HEK293 (cell line): ENCODE measurements around the gene PTGFRN.

Experiments used
- CTCF ChIA-PET: fragments of 350-600 bp; formaldehyde crosslinking; extraction: SDS; loops from one replicate; lab custom pipeline; 2021; ENCODE audit warnings: antibody characterized with exemption; lab: Yijun Ruan, JAX
- POLR2A ChIA-PET: fragments of 300-600 bp; formaldehyde crosslinking; extraction: SDS; loops from one replicate; lab custom pipeline; 2020; ENCODE audit warnings: antibody characterized with exemption, inconsistent platforms; lab: Yijun Ruan, JAX
- H3K27ac ChIP-seq: fragments of 200-500 bp; sonication (Bioruptor generic); 2 replicates; pipeline ENCODE4 v1.5.1; 2014; ENCODE audit warnings: low read depth, low read length, control low read depth, inconsistent platforms; ENCODE audit errors: extremely low read depth
- H3K36me3 ChIP-seq, 2 experiments: fragments of 200-500 bp in 1 of 2; sonication (Bioruptor generic) in 1 of 2; 1 replicate in 1 of 2; 2 replicates in 1 of 2; pipeline ENCODE4 v1.5.1; 2014 to 2017; ENCODE audit warnings: inconsistent platforms in 2 of 2, low read length in 2 of 2; ENCODE audit not compliant: control insufficient read depth in 2 of 2, insufficient read depth in 1 of 2
- H3K4me1 ChIP-seq: fragments of 200-500 bp; sonication (Bioruptor generic); 2 replicates; pipeline ENCODE4 v1.5.1; 2014; ENCODE audit warnings: mild to moderate bottlenecking, low read length, inconsistent platforms; ENCODE audit not compliant: control insufficient read depth, insufficient read depth
- H3K4me3 ChIP-seq: 2 replicates; pipeline ENCODE4 v1.5.1; 2011; ENCODE audit warnings: low read depth, mild to moderate bottlenecking, control low read depth, low read length, moderate library complexity
- H3K9me3 ChIP-seq: fragments of 200-500 bp; sonication (Bioruptor generic); 2 replicates; pipeline ENCODE4 v1.5.1; 2014; ENCODE audit warnings: low read depth, low read length, inconsistent platforms; ENCODE audit not compliant: control insufficient read depth, insufficient read depth
- HOXA7 ChIP-seq: sonication (generic); formaldehyde crosslinking; IDR thresholded peaks from 2 replicates; pipeline ENCODE4 v1.8.1; 2022; ENCODE audit warnings: missing genetic modification reagents, borderline replicate concordance
- HOXC10 ChIP-seq: sonication (generic); formaldehyde crosslinking; IDR thresholded peaks from 2 replicates; pipeline ENCODE4 v1.8.1; 2023; ENCODE audit warnings: mild to moderate bottlenecking, missing genetic modification reagents
- KLF8 ChIP-seq: fragments of 450-650 bp; formaldehyde crosslinking; IDR thresholded peaks from 2 replicates; pipeline ENCODE4 v1.5.1; 2016; ENCODE audit warnings: missing biosample characterization, missing genetic modification characterization
- REST ChIP-seq: fragments of 450-650 bp; formaldehyde crosslinking; IDR thresholded peaks from 2 replicates; pipeline ENCODE4 v1.5.1; 2016; ENCODE audit warnings: missing biosample characterization, missing genetic modification characterization
- SP3 ChIP-seq: fragments of 450-650 bp; formaldehyde crosslinking; IDR thresholded peaks from 2 replicates; pipeline ENCODE4 v1.5.1; 2016; ENCODE audit warnings: missing biosample characterization, missing genetic modification characterization
- YY1 ChIP-seq: fragments of 450-650 bp; formaldehyde crosslinking; IDR thresholded peaks from 2 replicates; pipeline ENCODE4 v1.5.1; 2018; ENCODE audit warnings: missing biosample characterization, missing genetic modification characterization
- ZBTB26 ChIP-seq: fragments of 450-650 bp; formaldehyde crosslinking; optimal IDR thresholded peaks from 2 replicates; pipeline ENCODE3; 2016; ENCODE audit warnings: missing biosample characterization, mild to moderate bottlenecking, missing genetic modification characterization
- ZBTB48 ChIP-seq: fragments of 450-650 bp; formaldehyde crosslinking; IDR thresholded peaks from 2 replicates; pipeline ENCODE4 v1.5.1; 2016; ENCODE audit warnings: missing biosample characterization, missing genetic modification characterization
- ZBTB8A ChIP-seq: fragments of 450-650 bp; formaldehyde crosslinking; IDR thresholded peaks from 2 replicates; pipeline ENCODE4 v1.5.1; 2016; ENCODE audit warnings: missing biosample characterization, missing genetic modification characterization
- ZFP37 ChIP-seq: fragments of 450-650 bp; formaldehyde crosslinking; IDR thresholded peaks from 2 replicates; pipeline ENCODE4 v1.5.1; 2016; ENCODE audit warnings: missing biosample characterization, missing genetic modification characterization
- ZNF148 ChIP-seq: fragments of 450-650 bp; formaldehyde crosslinking; IDR thresholded peaks from 2 replicates; pipeline ENCODE4 v1.5.0; 2017; ENCODE audit warnings: missing biosample characterization, missing genetic modification characterization, borderline replicate concordance
- ZNF169 ChIP-seq: fragments of 450-650 bp; formaldehyde crosslinking; IDR thresholded peaks from 2 replicates; pipeline ENCODE4 v1.5.1; 2016; ENCODE audit warnings: missing biosample characterization, missing genetic modification characterization
- ZNF174 ChIP-seq: fragments of 450-650 bp; formaldehyde crosslinking; IDR thresholded peaks from 2 replicates; pipeline ENCODE4 v1.5.0; 2017; ENCODE audit warnings: missing biosample characterization, mild to moderate bottlenecking, missing genetic modification characterization
- ZNF221 ChIP-seq: fragments of 450-650 bp; formaldehyde crosslinking; IDR thresholded peaks from 2 replicates; pipeline ENCODE4 v1.5.1; 2017; ENCODE audit warnings: missing biosample characterization, missing genetic modification characterization, borderline replicate concordance
- ZNF311 ChIP-seq: fragments of 450-650 bp; formaldehyde crosslinking; IDR thresholded peaks from 2 replicates; pipeline ENCODE4 v1.5.1; 2017; ENCODE audit warnings: missing biosample characterization, missing genetic modification characterization, borderline replicate concordance
- ZNF341 ChIP-seq: fragments of 450-650 bp; formaldehyde crosslinking; IDR thresholded peaks from 2 replicates; pipeline ENCODE4; 2016; ENCODE audit warnings: low read depth, missing biosample characterization, missing genetic modification characterization
- ZNF362 ChIP-seq: fragments of 450-650 bp; formaldehyde crosslinking; IDR thresholded peaks from 2 replicates; pipeline ENCODE4 v1.5.1; 2016; ENCODE audit warnings: missing biosample characterization, missing genetic modification characterization
- ZNF366 ChIP-seq: fragments of 450-650 bp; formaldehyde crosslinking; conservative IDR thresholded peaks from 2 replicates; pipeline ENCODE4 v1.5.1; 2016; ENCODE audit warnings: missing biosample characterization, missing genetic modification characterization
- ZNF514 ChIP-seq: fragments of 450-650 bp; formaldehyde crosslinking; IDR thresholded peaks from 2 replicates; pipeline ENCODE4 v1.5.1; 2016; ENCODE audit warnings: missing biosample characterization, missing genetic modification characterization
- ZNF530 ChIP-seq: fragments of 450-650 bp; formaldehyde crosslinking; IDR thresholded peaks from 2 replicates; pipeline ENCODE4 v1.5.1; 2016; ENCODE audit warnings: low read depth, missing biosample characterization, missing genetic modification characterization
- ZNF549 ChIP-seq: fragments of 450-650 bp; IDR thresholded peaks from 2 replicates; pipeline ENCODE4 v1.5.1; 2018; ENCODE audit warnings: missing biosample characterization, missing genetic modification characterization, mild to moderate bottlenecking, inconsistent platforms, moderate library complexity
- ZNF585B ChIP-seq: fragments of 450-650 bp; formaldehyde crosslinking; IDR thresholded peaks from 2 replicates; pipeline ENCODE4 v1.5.1; 2016; ENCODE audit warnings: missing biosample characterization, missing genetic modification characterization
- ZNF596 ChIP-seq: fragments of 450-650 bp; IDR thresholded peaks from 2 replicates; pipeline ENCODE4 v1.5.0; 2018; ENCODE audit warnings: missing biosample characterization, mild to moderate bottlenecking, missing genetic modification characterization, moderate library complexity
- ZNF610 ChIP-seq: fragments of 450-650 bp; formaldehyde crosslinking; IDR thresholded peaks from 2 replicates; pipeline ENCODE4 v1.5.1; 2016; ENCODE audit warnings: missing biosample characterization, missing genetic modification characterization, borderline replicate concordance
- ZNF677 ChIP-seq: fragments of 450-650 bp; IDR thresholded peaks from 2 replicates; pipeline ENCODE4 v1.5.0; 2018; ENCODE audit warnings: missing biosample characterization, mild to moderate bottlenecking, missing genetic modification characterization, moderate library complexity
- ZNF692 ChIP-seq: fragments of 450-650 bp; formaldehyde crosslinking; IDR thresholded peaks from 2 replicates; pipeline ENCODE4 v1.5.1; 2016; ENCODE audit warnings: missing biosample characterization, missing genetic modification characterization
- ZNF701 ChIP-seq: fragments of 450-650 bp; formaldehyde crosslinking; IDR thresholded peaks from 2 replicates; pipeline ENCODE4 v1.5.1; 2016; ENCODE audit warnings: missing biosample characterization, missing genetic modification characterization
- ZNF704 ChIP-seq: fragments of 450-650 bp; formaldehyde crosslinking; IDR thresholded peaks from 2 replicates; pipeline ENCODE4 v1.5.1; 2016; ENCODE audit warnings: missing biosample characterization, missing genetic modification characterization
- ZNF768 ChIP-seq: fragments of 450-650 bp; formaldehyde crosslinking; IDR thresholded peaks from 2 replicates; pipeline ENCODE4 v1.5.1; 2018; ENCODE audit warnings: missing biosample characterization, mild to moderate bottlenecking, missing genetic modification characterization
- ZNF777 ChIP-seq: fragments of 450-650 bp; formaldehyde crosslinking; IDR thresholded peaks from 2 replicates; pipeline ENCODE4 v1.5.1; 2017; ENCODE audit warnings: missing biosample characterization, missing genetic modification characterization, borderline replicate concordance

Gene PTGFRN

GRCh38 chr1:116997066-116997465, 87.3 kb downstream of the PTGFRN start:
- CTCF ChIA-PET = interaction anchor here (0.6 kb wide), 1 partner anchor 1115 kb away, joined by 4 read pairs; no protein-coding TSS in a partner anchor
- H3K4me3 ChIP-seq = no peak overlapping the region

GRCh38 chr1:116997636-116998035, 87.9 kb downstream of the PTGFRN start:
- ChIA-PET CTCF (no interaction called here), POLR2A (no interaction called here)
- Histone ChIP-seq H3K36me3 (no peaks in the 10 kb centered on the region), H3K9me3 (no peaks in the 10 kb centered on the region), H3K4me3 (no peak overlapping the region), H3K4me1 (no peaks in the 10 kb centered on the region), H3K27ac (no peak overlapping the region)
- TF ChIP-seq ZNF549 (tag by site-specific recombination) (no peak), ZFP37 (tag by site-specific recombination) (no peak), ZNF311 (tag by site-specific recombination) (no peak), YY1 (tag by site-specific recombination) (no peak), ZNF701 (tag by site-specific recombination) (no peak), REST (tag by site-specific recombination) (no peak), SP3 (tag by site-specific recombination) (no peak), ZNF692 (tag by site-specific recombination) (no peak), ZNF169 (tag by site-specific recombination) (no peak), ZNF704 (tag by site-specific recombination) (no peak), ZNF221 (tag by site-specific recombination) (no peak)

More at GRCh38 chr1:116997066-116997465, 87.3 kb downstream of the PTGFRN start:
- TF ChIP-seq ZNF341 (tag by site-specific recombination) (no peak), ZNF768 (tag by site-specific recombination) (no peak), ZNF530 (tag by site-specific recombination) (no peak), ZNF777 (tag by site-specific recombination) (no peak), ZBTB48 (tag by site-specific recombination) (no peak), ZNF610 (tag by site-specific recombination) (no peak), ZNF174 (no peak), ZNF514 (tag by site-specific recombination) (no peak), KLF8 (tag by site-specific recombination) (no peak), HOXA7 (CRISPR knock-in tag) (no peak), ZNF366 (tag by site-specific recombination) (no peak), ZNF585B (tag by site-specific recombination) (no peak), HOXC10 (no peak), ZNF596 (no peak), ZNF677 (tag by site-specific recombination) (no peak), ZBTB26 (tag by site-specific recombination) (no peak), ZNF148 (tag by site-specific recombination) (no peak), ZBTB8A (tag by site-specific recombination) (no peak), ZNF362 (tag by site-specific recombination) (no peak)
- H3K9me3 ChIP-seq = no peaks in the 10 kb centered on the region
- peaks cover 0 to 4% of the 10 kb centered on the region in 2 experiments; a peak in 1 of 3 replicates for H3K36me3 ChIP-seq
- H3K27ac ChIP-seq = no peak overlapping the region
- POLR2A ChIA-PET = no interaction called here
- no peaks in the 10 kb centered on the region for H3K4me1 ChIP-seq
